Type B pancreatic cell (in vitro differentiated cells): ENCODE results near the gene PNP. TPM values are rescaled to one million over a fixed set of nuclear protein-coding genes. Genes with fewer than 3 reads are reported as not detected.

Experiments
- DNase-seq: peaks from one replicate; pipeline ENCODE4 v3.0.0; 2021; ENCODE audit warnings: mixed read lengths; ENCODE audit not compliant: unreplicated experiment; ENCODE audit errors: extremely low spot score
- H3K27ac Mint-ChIP-seq: 2 replicates; pipeline ENCODE4 v1.8.0; 2021; ENCODE audit warnings: mild to moderate bottlenecking, mixed read lengths
- H3K27me3 Mint-ChIP-seq: 2 replicates; pipeline ENCODE4 v1.8.0; 2021; ENCODE audit warnings: mixed read lengths
- H3K36me3 Mint-ChIP-seq: 2 replicates; pipeline ENCODE4 v1.8.0; 2021; ENCODE audit warnings: mixed read lengths
- H3K4me1 Mint-ChIP-seq: one replicate; pipeline ENCODE4 v1.8.0; 2021; ENCODE audit warnings: mixed read lengths; ENCODE audit not compliant: unreplicated experiment
- H3K4me3 Mint-ChIP-seq: 2 replicates; pipeline ENCODE4 v1.8.0; 2021; ENCODE audit warnings: mild to moderate bottlenecking, mixed read lengths
- H3K9me3 Mint-ChIP-seq: 2 replicates; pipeline ENCODE4 v1.8.0; 2021; ENCODE audit warnings: mixed read lengths
- total RNA-seq: library from RNA; stranded (reverse); gene quantifications from 2 replicates; pipeline ENCODE4 v1.2.1, GENCODE V29; 2021; ENCODE audit warnings: low replicate concordance
- TF ChIP-seq, protein P1 (sequence below): fragments of 200-600 bp; sonication (generic); conservative IDR thresholded peaks from 2 replicates; pipeline ENCODE4 v1.5.0; 2021; ENCODE audit warnings: antibody characterized with exemption, mild to moderate bottlenecking

PNP gene
- total RNA-seq, 1 donor from 2014 or later: 36.9 TPM

DNA sequence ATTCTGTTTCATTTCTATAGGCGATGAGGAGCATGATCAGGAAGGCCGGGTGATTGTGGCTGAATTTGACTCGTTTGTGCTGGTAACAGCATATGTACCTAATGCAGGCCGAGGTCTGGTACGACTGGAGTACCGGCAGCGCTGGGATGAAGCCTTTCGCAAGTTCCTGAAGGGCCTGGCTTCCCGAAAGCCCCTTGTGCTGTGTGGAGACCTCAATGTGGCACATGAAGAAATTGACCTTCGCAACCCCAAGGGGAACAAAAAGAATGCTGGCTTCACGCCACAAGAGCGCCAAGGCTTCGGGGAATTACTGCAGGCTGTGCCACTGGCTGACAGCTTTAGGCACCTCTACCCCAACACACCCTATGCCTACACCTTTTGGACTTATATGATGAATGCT lies 12.2 kb upstream of the PNP start:
- peaks cover 24% of the 10 kb centered on the region for H3K4me1 Mint-ChIP-seq
- H3K27me3 Mint-ChIP-seq: peaks cover 3% of the 10 kb centered on the region
- no peak overlapping the region for H3K4me3 Mint-ChIP-seq
- DNase-seq: no peak
- H3K9me3 Mint-ChIP-seq: peaks cover 4% of the 10 kb centered on the region
- TF ChIP-seq, protein P1, sequence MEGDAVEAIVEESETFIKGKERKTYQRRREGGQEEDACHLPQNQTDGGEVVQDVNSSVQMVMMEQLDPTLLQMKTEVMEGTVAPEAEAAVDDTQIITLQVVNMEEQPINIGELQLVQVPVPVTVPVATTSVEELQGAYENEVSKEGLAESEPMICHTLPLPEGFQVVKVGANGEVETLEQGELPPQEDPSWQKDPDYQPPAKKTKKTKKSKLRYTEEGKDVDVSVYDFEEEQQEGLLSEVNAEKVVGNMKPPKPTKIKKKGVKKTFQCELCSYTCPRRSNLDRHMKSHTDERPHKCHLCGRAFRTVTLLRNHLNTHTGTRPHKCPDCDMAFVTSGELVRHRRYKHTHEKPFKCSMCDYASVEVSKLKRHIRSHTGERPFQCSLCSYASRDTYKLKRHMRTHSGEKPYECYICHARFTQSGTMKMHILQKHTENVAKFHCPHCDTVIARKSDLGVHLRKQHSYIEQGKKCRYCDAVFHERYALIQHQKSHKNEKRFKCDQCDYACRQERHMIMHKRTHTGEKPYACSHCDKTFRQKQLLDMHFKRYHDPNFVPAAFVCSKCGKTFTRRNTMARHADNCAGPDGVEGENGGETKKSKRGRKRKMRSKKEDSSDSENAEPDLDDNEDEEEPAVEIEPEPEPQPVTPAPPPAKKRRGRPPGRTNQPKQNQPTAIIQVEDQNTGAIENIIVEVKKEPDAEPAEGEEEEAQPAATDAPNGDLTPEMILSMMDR: no peak
- H3K27ac Mint-ChIP-seq: no peak overlapping the region
- peaks cover 23% of the 10 kb centered on the region for H3K36me3 Mint-ChIP-seq

DNA sequence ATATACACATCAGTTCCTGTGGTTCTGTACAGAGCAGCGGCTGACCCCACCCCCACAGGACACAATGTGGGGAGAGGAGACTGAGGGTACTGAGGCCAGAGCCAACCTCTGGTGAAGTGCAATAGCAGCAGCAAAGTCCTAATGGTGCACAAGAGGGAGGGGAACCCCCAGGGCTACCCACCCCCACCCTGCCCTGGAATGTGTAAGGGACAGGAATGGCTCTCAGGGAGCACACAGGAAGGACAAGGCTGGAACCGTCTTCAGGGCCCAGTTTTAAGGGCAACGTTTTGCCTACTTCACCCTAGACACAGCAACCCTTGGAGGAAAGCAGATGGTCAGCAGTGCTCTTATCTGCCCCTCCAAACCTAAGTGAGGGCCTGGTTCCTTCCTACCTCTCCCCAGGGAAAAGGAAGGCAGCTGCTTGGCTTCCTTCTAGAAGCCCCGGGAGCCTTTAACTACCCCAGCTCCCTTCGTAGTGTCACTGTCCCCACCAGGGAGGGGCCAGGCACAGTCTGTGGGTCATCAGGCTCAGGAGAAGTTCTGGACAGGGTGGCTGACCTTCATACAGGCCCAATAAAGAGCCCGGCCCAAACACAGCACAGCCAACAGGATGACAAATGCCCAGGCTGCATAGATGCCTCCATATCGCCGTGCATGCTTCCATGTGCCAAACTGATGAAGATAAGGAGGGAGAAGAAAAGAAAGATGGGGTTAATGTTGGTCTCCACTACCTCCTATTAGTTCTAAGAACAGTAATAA lies 11.0 kb upstream of the PNP start:
- peak overlapping the region; percentile 50 for H3K27ac Mint-ChIP-seq
- TF ChIP-seq, protein P1: no peak
- peaks cover 24% of the 10 kb centered on the region for H3K4me1 Mint-ChIP-seq
- H3K36me3 Mint-ChIP-seq: peaks cover 18% of the 10 kb centered on the region
- H3K9me3 Mint-ChIP-seq: peaks cover 5% of the 10 kb centered on the region
- H3K4me3 Mint-ChIP-seq: peak overlapping the region; percentile 94
- DNase-seq: no peak
- H3K27me3 Mint-ChIP-seq: peaks cover 3% of the 10 kb centered on the region

DNA sequence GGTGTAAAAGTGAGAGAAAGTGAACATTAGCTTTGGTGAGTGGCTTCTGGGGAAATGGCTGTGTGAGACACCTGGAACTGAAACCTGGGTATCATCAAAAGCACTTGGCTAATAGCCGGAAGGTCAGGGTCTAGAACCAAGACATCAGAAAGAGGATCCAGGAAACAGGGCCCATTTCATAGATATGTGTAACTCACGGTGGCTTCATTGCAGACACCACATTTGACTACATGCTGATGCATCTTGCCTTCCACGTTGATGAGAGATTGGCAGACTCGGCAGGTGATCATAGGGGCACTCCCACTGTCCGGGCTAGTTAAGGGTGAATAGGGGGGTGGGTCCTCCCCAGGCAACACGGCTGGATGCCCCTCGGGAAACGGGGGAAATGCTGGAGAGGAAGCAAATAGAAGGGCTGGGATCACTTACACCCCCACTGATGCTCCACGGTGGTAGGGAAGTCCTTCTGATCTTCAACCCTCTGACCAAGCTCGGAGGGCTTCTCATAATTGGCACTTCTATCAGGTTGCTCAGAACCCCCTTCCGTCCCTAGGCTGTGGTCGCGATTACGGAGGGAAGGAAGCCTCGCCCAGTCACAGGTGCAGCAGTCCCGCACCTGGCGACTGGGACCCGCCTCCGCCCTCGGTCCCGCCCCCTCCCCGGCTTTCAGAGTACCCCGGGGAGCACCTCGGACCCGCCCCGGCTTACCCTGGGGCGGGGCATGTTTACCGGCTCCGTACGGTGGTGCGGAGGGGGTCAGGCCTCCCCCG lies 8.6 kb upstream of the PNP start:
- Mint-ChIP-seq H3K27ac (peak overlapping the region; percentile 93), H3K36me3 (peaks cover 18% of the 10 kb centered on the region), H3K4me1 (peaks cover 24% of the 10 kb centered on the region), H3K4me3 (peak overlapping the region; percentile 94), H3K9me3 (peaks cover 5% of the 10 kb centered on the region), H3K27me3 (peaks cover 3% of the 10 kb centered on the region)
- TF ChIP-seq, protein P1: no peak
- no peak for DNase-seq

DNA sequence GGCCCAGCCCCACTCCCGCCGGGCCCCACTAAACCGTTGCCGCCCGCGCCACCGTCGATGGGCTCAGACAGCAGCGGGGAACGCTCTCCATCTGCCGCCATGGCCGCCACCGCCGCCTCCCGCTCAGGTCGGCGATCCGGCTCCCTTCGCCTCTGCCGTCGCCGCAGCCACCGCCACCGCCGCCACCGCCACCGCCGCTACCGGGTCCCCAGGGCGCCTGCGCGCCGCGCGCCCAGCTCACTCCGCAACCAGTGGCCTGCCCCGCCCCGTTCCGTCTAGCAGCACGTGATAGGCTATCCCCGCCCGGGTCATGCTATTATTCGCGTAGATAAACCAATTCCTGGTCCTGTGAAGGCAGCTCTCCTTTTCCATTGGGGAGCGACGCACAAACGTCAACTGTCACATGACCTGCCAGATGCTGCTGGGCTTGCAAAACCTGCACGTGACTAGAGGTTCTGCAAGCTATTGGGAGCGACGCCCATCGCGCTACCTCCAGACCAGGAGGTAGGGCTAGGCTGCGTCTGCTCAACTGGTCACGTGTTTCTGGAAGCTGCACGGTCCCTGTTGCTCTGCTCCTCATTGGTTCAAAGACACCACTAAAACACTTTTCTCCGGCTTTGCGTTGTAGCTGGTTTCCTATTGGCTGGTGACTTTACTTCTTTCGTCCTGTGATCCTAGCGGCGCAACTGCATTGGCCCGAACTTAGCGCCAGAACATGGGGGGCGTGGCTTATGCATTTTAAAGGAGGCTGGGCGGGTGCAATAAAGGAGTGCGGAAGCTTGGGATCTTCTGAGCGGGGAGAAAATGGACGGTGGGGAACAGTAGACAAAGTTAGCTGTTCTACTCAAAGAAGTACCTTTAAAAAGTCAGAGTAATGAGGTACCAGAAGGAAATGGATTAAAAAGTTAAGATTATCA lies 7.7 kb upstream of the PNP start, which contains the start of gene PIP4P1:
Gene PIP4P1 (minus strand): TSS at position 210 of the 917 bp plus-strand sequence. CDS start 109 bp downstream, at position 101.
- Mint-ChIP-seq H3K36me3 (peaks cover 18% of the 10 kb centered on the region), H3K4me1 (peaks cover 24% of the 10 kb centered on the region), H3K27me3 (peaks cover 6% of the 10 kb centered on the region), H3K9me3 (peaks cover 5% of the 10 kb centered on the region), H3K4me3 (peak within 1 kb of the TSS; percentile 94), H3K27ac (peak within 1 kb of the TSS; percentile 95)
- TF ChIP-seq, protein P1: no peak
- DNase-seq: peak; percentile 96

DNA sequence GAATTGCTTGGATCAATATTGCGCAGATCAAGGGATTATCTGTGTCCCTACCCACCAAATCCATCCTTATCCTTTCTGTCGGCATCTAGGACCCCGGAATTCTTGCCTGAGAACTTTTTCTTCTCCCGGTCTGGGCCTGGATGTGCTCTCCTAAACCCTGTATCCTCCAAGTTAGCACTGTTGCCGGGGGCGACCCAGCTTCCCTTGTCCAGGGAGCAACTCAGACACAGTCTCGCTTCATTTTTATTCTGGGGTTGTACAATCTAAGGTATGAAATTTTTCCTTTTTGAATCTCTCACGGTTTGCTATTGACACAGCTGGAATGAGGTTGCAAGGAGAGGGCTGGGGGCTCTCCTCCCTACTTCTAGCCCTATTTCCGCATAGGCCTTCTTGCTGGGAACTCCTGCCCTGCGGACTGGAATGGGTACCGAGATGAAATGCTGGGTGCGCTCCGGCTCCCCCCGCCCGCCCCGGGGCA lies 403 bp upstream of the PNP start:
- H3K4me1 Mint-ChIP-seq: peaks cover 13% of the 10 kb centered on the region
- peaks cover 4% of the 10 kb centered on the region for H3K36me3 Mint-ChIP-seq
- TF ChIP-seq, protein P1: no peak
- peaks cover 5% of the 10 kb centered on the region for H3K27me3 Mint-ChIP-seq
- H3K9me3 Mint-ChIP-seq: no peaks in the 10 kb centered on the region
- DNase-seq: no peak
- H3K27ac Mint-ChIP-seq: peak overlapping the region; percentile 97
- peak overlapping the region; percentile 99 for H3K4me3 Mint-ChIP-seq
